GM13976 (cell line): ENCODE data around the gene SNPH.
"Not testable (repeated sequence)": the region's sequence is repeated elsewhere in the genome, so short reads cannot be mapped to it uniquely, and the experiment has no call there.

Source experiments
- DNase-seq: peaks from one replicate; pipeline ENCODE4 v3.0.0; 2012; ENCODE audit warnings: low spot score
- CTCF ChIP-seq: IDR thresholded peaks from 2 replicates; pipeline ENCODE4 v1.5.1; 2012; ENCODE audit warnings: borderline replicate concordance, mild to moderate bottlenecking; ENCODE audit not compliant: insufficient read depth; ENCODE audit errors: extremely low read depth, missing control alignments, control extremely low read depth
- in situ Hi-C: fragments of 300-500 bp; cut with MboI; formaldehyde crosslinking; loops from one replicate; pipeline ENCODE4 v1.12.0; 2022; ENCODE audit warnings: low sequenced_read_pairs, mixed read lengths, inconsistent platforms; ENCODE audit not compliant: unreplicated experiment

SNPH gene

GRCh38 chr20:1266167-1266973, at the start of gene SNPH:
TSS of gene SNPH (plus strand) at chr20:1266294. CDS start at chr20:1296240, 29,946 bp downstream.
- DNase-seq: peak; percentile 82
- no peak for TF ChIP-seq CTCF
- in situ Hi-C loops: no loop called here

GRCh38 chr20:1216527-1217427, 49.3 kb upstream of the SNPH start:
- in situ Hi-C loops: not testable (repeated sequence)

DNA sequence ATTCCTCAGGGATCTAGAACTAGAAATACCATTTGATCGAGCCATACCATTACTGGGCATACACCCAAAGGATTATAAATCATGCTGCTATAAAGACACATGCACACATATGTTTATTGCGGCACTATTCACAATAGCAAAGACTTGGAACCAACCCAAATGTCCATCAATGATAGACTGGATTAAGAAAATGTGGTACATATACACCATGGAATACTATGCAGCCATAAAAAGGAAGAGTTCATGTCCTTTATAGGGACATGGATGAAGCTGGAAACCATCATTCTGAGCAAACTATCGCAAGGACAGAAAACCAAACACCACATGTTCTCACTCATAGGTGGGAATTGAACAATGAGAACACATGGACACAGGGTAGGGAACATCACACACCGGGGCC, 43.3 kb upstream of the SNPH start:
- in situ Hi-C loops, DNase-seq: not testable (repeated sequence)

More at GRCh38 chr20:1216527-1217427, 49.3 kb upstream of the SNPH start:
- not testable (repeated sequence) for DNase-seq

GRCh38 chr20:1224205-1224890, 41.7 kb upstream of the SNPH start:
- DNase-seq: no peak
- in situ Hi-C loops: no loop called here
- no peak for TF ChIP-seq CTCF

- in situ Hi-C loops: no loop called here
- DNase-seq: no peak
- no peak for TF ChIP-seq CTCF
Measured at GRCh38 chr20:1225263-1225782, 40.8 kb upstream of the SNPH start.

DNA sequence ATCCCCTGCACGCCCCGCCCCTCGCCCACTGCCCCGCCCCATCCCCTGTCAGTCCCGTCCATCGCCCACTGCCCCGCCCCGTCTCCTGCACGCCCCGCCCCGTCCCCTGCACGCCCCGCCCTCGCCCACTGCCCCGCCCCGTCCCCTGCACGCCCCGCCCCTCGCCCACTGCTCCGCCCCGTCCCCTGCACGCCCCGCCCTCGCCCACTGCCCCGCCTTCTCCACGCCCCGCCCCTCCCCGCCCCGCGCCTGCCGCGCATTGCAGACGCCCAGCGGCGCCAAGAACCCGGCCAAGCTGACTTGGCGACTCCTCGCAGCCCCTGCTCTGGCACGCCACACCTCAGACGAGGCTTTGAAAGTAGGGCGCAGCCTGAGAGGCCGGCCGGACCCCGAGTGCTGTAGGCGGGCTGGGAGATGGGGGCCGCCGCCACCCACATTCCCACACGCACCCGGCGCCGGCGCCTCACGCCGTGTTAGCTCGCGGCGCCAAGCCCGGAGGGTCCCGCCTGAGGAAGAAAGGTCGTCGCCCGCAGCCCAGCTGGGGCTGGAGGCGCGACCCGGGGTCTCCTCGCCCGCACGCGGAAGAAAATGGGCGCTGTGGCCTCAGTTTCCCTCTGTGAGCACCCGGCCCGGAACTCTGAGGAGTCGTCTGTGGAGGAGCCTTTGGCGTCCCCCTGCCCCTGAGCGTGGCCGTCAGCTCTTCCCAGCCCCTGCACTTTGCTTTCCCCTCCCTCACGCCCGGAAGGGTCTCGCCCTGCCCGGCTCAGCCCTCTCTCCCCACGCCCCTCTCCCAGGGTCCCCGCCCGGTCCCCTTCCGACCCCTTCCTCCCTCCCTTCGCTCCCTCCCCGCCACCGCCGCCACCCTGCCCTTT, 40.1 kb upstream of the SNPH start, which contains the start of gene RAD21L1:
Gene RAD21L1 (plus strand): TSS at position 262 of the 872 bp plus-strand sequence. CDS start 2,410 bp downstream, outside the sequence.
- peak; percentile 98 for DNase-seq
- in situ Hi-C loops: no loop called here
- TF ChIP-seq CTCF: peak; percentile 10
